Stimulated activated CD8-positive, alpha-beta memory T cell treated with anti-CD3 and anti-CD28 coated beads, Interleukin-4, amount 100 ng/mL, for 48 hours (primary cell): ENCODE data around the gene CDK2.
"Not testable (repeated sequence)": the region's sequence is repeated elsewhere in the genome, so short reads cannot be mapped to it uniquely, and the experiment has no call there.

Source experiments
- DNase-seq: peaks from one replicate; pipeline ENCODE4 v3.0.0-alpha.2; 2020

CDK2 gene

DNA sequence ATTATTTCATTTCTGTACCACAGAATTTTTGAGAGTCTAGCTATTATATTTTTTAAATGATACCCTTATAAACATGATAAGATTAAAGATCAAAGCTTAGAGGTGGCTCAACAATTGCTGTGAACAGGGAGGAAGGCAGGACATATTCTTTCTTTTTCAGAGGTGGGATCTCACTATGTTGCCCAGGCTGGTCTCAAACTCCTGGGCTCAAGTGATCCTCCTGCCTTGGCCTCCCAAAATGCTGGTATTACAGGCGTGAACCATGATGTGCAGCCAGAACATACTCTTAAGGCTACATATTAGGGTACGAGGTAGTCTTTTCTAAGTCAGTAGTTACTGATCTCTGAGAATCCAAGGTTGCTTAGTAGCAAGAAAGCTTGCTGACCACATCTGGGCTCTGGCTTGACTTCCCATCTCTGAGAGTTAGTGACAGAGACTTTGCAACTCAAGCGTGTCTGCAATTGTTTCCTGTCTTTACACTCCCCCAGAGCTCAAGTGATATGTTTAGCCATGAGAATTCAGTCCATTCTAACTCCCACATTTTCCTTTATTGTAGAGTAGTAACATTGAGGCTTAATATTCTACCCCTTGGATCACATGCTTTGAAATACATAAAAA, 15.8 kb downstream of the CDK2 start:
- DNase-seq = no peak

DNA sequence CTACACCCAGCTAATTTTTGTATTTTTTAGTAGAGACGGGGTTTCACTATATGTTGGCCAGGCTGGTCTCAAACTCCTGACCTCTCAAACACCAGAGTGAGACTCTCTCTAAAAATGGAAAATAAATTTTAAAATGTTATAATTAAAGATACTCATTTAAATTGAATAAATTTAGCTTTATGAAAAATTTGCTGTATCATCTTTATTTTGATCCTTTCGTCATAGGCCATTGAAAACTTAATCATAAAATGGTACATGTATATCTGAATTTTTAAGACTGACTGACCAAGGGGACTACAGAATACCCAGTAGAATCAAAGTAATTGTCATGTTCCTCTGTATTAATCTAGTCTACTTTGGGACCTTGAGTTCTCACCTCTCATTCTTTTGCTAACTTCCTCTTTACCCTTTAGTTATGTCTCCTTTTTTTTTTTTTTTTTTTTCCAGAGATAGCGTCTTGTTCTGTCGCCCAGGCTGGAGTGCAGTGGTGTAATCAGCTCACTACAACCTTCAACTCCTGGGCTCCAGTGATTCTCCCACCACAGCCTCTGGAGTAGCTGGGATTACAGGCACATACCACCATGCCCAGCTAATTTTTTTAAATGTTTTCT, 16.7 kb downstream of the CDK2 start:
- no peak for DNase-seq

DNA sequence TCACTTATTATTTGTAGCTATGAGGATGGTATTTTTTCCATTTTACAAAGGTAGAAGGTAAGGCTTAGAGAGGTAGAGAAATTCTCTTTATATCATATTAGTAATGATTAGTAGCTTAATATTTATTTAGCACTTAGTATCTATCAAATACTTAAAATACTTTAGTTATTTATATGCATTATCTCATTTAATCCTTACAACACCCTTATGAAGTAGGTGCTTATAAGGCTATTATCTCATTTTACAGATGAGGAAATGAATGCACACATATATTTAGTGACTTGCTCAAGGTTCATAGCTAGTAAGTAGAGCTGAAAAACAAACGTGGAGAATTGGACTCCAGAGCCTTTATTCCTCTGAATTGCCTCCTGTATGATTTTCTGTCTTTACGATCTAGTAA, 18.2 kb downstream of the CDK2 start:
- no peak for DNase-seq

DNA sequence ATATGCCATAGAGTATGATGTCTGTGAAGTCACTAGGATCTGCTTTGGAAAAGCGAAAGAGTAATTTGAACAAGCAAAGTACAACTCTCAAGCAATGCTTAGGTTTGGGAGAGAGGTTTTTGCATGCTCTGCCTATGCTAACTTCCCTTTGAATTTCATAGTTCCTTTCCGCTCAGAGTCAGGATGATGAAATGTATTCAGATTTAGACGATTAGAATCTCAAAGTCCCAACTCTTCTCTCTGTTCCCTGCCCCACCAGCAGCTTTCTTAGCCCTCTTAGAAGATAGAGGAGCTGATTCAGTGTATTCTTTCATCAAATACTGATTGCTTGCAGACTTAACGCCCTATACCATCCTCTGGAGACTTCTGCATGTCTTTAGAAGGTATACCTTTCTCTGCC, 18.7 kb downstream of the CDK2 start:
- DNase-seq = no peak

DNA sequence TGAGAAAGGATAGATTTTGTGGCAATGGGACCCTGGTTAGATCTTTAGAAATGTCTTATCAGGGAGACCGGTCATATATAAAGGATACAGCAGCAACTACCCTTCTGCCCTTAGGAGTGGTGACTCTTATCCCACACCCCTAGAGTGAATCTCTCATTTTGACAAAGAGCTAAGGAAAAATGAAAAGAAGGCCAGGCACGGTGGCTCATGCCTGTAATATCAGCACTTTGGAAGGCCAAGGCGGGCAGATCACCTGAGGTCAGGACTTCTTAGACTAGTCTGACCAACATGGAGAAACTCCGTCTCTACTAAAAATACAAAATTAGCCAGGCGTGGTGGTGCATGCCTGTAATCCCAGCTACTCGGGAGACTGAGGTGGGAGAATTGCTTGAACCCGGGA, 19.3 kb downstream of the CDK2 start:
- not testable (repeated sequence) for DNase-seq

DNA sequence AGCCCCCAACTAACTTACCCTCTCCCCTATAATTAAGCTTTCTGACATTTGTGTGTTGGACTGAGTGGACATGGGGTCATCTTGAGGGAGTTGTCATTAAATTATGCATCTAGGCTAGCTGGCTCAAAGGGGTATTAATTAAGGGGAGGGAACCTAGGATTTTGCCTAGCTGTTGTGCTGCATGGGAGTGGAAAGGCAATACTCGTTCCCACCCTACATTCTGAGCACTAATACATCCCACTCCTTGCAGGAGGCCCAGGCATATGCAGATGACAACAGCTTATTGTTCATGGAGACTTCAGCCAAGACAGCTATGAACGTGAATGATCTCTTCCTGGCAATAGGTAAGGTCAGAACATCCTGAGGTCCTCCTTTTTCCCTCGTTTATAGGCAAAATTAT, 24.5 kb downstream of the CDK2 start:
- DNase-seq = no peak

DNA sequence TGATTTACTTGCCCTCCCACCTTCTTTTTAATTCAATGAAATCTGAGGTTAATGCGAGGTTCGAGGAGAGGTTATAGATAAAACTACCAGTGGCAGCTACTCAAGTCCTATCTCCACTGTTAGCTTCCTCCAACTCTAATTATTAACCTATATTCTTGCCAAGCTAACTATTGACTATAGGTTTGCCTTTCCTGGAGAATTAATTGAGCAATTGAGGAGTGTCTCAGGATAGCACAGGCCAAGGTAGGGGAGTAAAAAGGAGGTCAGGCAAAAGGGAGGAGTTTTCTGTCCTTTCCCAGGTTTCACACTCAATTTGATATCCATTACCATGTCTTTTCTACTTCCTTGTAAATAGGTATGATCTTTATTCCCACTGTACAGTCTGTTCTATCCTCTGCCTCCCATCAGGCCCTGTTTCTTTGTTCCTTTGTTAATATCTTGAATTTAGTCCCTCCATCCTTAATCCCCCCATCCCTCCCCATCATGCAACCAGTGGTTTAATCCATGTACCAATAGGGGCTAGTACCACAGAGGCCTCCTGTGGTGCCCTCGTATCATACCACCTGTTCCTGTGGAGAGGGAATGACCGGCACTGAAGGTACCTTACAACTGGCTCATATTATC, 26.7 kb downstream of the CDK2 start:
- DNase-seq = no peak

DNA sequence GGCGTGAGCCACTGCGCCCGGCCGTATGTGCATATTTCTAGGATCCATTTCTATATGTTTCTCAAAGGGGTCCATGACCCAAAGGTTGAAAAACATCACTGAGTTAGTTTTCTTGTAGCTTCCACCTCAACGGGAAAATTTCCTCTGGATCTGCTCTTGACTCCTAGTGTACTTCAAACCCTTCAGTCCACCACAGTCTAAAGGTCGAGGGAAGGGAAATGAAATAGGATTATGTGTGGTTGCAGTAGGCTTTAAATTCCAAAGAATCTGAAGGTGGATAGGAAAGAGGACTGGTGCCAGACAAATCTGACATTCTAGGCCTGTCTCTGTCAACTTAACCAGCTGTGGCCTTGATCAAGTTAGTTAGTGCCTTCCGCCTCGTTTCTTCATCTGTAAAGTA, 28.7 kb downstream of the CDK2 start:
- DNase-seq = no peak

DNA sequence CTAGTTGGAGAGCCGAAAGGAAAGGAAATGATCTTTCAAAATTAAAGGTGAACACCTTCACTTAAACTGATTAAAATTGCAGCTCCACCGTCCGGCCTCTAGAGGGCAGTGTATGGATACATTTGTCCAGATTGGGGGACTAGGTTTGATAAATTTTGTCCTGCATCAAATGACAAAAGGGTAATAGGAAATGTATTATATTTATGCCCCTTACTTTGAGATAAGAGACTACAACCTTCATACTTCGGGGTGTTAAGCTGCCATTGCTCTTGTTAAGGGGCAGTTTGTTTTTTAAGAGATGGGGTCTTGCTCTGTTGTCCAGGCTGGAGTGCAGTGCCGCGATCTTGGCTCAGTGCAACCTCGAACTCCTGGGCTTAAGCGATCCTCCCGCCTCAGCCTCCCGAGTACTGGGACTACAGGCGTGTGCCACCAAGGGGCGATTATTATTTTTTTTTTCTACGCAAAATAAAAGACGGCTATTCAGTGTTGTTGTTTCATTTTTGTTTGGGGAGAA, 29.6 kb downstream of the CDK2 start:
- DNase-seq = peak; percentile 75

DNA sequence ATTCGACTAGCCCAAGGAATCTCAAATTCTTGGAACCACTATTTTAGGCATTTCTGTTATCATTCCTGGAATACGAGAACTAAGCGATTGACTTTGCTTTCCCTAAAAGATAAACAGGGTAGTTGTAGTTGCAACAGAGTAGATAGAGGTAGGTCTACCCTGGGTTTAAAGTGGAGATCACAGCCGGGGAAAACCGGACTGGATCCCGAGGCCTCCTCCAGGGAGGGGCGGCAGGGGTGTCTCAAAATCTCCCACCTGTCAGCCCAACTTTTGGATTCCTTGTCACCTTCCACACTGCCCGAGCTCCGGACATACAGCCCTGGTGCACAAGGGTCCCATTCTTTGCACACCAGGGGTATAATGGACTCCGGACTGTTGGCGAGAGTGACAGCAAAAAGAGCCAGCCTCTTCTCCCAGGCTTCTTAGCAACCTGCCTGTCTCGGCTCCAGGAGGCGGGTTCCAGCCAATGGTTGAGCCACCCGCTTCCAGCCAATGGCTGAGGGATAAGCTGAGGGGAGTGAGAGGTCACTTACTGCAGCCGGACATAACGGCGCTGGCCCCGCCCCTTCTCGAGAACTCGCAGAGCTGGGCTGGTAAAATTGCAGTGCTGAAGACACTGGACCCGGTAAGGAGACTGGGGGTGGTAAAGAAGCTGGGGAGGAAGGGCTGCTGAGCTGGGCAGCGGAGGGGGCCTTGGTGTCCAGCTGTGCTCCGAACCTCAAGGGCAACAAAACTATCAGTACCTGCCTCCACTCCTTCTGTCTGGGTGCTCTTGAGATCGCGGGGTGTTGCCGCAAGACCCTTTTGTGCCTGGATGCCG, 30.3 kb downstream of the CDK2 start, which contains the start of gene SUOX:
SUOX (plus strand) TSS at position 562 of the 820 bp plus-strand sequence. CDS start 4,946 bp downstream, outside the sequence.
- DNase-seq = peak; percentile 65

DNA sequence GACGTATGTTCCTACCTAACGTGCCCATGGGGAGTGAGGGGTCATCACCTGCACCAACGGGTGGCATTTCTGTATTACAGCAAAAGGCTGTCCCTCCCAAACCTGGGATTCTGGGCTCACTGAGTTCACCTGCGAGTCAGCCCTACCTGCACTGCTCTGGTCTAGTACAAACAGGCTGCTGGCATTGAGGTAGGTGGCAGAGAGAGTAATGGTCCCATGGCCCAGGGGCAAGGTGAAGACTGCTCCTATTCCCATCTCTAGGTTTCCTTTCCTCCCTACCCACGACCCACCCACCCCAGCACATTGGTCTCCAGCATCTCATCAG, 30.9 kb downstream of the CDK2 start:
- no peak for DNase-seq

DNA sequence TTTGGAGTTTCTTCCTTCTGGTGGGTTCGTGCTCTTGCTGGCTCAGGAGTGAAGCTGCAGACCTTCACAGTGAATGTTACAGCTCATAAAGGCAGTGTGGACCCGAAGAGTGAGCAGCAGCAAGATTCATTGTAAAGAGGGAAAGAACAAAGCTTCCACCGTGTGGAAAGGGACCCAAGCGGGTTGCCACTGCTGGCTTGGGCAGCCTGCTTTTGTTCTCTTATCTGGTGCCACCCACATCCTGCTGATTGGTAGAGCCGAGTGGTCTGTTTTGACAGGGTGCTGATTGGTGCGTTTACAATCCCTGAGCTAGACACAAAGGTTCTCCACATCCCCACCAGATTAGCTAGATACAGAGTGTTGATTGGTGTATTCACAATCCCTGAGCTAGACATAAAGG, 32.9 kb downstream of the CDK2 start:
- DNase-seq = peak; percentile 34

DNA sequence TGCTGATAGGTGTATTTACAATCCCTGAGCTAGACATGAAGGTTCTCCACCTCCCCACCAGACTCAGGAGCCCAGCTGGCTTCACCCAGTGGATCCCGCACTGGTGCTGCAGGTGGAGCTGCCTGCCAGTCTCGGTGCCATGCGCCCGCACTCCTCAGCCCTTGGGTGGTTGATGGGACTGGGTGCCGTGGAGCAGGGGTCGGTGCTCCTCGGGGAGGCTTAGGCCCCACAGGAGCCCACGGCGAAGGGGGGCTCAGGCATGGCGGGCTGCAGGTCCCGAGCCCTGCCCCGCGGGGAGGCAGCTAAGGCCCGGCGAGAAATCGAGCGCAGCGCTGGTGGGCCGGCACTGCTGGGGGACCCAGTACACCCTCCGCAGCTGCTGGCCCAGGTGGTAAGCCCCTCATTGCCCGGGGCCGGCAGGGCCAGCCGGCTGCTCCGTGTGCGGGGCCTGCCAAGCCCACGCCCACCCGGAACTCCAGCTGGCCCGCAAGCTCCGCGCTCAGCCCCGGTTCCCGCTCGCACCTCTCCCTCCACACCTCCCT, 33.4 kb downstream of the CDK2 start:
- DNase-seq = not testable (repeated sequence)

DNA sequence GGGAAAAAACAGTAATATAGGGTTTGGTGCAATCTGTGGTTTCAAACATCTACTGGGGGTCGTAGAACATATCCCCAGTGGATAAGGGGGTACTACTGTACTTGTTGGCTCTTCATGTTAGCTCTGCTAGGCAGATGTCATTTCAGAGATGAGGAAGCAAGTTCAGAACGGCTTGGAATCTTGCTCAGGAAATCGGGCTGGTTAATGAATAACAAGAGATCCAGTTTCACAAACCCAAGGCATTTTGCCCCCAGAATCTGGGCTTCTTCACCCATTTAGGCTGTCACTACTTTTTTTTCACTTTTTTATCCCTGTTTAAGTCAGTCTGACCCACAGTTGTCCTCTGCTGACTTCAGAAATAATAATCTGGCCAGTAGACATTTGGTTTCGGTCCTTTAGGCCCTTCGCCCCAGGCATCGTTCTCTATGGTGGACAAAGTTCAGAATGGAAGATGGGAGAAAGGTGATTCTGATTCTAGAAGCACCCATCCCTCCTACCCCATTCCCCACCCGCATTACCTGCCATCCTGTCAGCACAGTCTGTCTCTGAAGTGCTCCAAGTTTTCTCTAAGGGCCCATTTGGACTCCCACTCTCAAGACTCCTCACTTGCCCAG, 35.0 kb downstream of the CDK2 start:
- DNase-seq = no peak

DNA sequence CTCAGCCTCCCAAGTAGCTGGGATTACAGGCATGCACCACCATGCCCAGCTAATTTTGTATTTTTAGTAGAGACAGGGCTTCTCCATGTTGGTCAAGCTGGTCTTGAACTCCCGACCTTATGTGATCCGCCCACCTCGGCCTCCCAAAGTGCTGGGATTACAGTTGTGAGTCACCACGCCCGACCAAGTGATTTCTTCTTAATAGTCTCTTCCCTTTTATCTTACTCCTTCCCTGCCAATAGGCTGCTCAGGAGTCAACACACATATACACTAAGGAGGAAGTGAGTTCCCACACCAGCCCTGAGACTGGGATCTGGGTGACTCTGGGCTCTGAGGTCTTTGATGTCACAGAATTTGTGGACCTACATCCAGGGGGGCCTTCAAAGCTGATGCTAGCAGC, 36.7 kb downstream of the CDK2 start:
- not testable (repeated sequence) for DNase-seq

DNA sequence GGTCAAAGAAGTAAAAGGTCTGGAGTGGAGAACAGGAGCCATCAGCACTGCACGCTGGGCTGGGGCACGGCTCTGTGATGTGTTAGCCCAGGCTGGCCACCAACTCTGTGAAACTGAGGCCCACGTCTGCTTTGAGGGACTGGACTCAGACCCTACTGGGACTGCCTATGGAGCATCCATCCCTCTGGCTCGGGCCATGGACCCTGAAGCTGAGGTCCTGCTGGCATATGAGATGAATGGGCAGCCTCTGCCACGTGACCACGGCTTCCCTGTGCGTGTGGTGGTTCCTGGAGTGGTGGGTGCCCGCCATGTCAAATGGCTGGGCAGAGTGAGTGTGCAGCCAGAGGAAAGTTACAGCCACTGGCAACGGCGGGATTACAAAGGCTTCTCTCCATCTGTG, 37.6 kb downstream of the CDK2 start:
- DNase-seq = no peak

DNA sequence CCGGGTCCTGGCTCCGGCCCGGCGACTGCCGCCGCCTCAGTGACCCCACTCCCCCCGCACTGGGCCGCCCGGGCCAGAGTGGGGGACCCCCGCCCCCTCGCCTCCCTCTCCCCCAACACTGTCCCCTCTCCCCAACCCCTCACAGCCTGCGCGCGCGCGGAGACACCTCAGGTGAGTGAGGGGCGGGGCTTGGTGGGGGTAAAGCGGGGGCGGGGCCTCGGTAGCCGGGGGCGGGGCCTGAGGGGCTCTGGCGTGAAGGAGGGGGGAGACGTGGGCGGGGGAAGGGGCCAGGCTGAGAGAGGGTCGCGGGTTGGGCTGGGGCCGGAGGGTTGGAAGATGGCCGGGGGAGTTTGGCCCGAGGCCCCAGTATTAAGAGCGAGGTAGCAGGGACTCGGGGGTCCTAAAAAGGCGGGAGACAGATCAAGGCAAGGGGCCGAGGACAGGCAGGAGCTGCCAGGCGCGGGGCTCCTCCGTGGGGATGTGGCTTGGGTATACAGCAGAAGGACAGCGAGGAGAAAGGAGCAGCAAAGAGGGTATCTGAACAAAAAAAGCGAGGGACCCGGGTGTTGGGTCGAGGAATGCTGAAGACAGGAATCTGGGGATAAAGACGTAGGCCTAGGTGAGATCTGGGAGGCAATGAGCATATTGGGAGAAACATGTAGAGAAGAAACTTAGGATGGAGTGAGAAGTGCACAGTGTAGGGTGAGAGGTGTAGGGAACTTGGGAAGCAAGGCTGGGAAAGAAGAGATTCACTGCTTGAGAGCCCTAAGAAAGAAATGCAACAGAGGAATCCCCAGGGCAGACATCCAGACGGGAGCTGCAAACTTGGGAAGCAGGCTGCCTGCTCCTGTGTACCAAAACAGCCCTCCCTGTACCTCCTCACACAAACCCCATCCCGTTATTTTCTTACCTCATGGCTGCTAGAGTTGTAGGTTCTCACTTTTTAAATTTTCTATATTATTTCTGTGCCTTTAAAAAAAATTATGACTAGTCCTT, 41.2 kb downstream of the CDK2 start:
- peak; percentile 77 for DNase-seq

DNA sequence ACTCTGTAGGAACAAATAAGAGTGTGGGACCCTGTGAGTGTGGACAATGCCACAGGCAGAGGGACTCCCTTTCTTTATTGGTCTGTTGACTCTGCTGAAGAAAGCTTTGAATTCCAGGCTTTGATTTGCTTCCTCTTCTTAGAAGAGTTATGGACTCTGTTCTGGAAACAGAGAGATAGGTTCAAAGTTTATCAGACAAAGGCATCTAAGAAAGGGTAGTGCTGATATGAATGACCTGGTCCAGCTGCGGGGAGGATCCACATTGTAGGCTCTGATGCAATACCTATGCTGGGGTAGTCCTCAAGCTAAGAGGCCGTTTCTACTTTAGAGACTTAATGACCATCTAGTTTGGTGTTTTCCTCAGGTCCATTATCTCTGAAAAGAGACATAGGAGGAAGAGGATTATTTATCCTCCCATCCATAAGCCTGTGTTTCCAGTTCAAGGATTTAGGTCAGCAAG, 43.5 kb downstream of the CDK2 start:
- no peak for DNase-seq

DNA sequence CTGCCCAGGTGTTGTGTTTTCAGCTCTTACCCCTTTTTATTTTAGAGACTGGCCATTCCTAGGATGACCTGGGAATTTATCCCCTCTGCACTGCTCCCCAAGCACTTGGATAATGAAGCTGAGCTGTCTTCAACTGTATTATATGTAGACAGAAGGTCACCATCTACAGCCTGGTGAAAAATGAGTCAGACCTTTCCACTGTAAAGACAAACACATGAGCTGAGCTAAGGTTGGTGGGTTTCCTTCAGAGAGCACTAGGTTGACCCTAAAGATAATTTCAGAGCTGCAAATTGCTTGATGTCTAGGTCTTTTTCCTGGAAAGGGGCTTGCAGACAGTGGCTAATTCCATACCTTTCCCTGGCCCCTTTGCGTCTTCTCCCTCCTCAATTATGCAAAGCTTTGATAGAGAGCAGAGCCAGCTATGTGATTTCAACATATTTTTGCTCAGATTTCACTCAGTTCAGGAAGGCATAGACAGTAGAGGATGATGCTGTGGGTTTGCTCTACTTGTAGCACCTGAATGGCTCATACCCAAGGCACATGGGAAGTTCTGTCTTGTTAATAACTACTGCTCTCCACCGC, 45.0 kb downstream of the CDK2 start:
- DNase-seq = no peak

DNA sequence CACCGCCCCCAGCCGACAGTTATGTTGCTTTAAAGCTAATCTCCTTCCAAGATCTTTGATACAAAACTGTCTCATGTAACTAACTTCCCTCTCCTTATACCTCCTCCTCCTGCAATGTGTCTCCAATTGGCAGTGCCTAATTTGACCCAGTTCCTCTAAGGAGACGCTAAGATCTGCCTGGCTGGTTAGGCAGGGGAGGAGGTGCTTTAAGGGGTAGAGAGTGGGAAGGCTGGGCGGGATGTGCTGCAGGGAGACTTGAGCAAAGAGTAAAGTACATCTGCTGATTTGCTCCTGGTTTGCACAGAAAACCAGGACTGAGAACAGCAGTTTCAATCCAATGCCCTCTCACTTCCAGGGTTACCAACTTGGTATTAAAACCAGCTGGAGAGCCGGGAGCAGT, 46.9 kb downstream of the CDK2 start:
- no peak for DNase-seq

DNA sequence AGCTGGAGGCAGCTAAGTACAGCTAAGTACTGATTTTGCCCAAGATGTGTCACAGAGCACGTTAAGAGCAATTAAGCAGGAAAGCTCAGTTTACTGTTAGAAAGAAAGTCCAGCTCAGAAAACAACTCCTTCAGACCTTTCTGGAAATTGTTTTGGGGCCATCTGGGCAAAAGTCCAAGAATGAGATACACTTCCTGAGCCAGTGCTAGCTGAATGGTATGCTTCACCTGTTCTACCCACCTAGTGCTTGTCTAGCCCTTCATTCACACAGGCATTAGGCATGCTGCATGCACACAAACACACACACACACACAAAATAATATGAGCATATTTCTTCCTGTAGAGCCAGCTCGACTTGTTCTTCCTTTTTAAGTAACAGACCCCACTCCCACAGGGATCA, 47.6 kb downstream of the CDK2 start:
- no peak for DNase-seq
